Measurements from ENCODE around the gene ABCC5. TPM values are rescaled to one million over a fixed set of nuclear protein-coding genes. Genes with fewer than 3 reads are reported as not detected.

Gene ABCC5
- total RNA-seq, 1 experiment from 2014 or later, result 29.1 TPM

DNA sequence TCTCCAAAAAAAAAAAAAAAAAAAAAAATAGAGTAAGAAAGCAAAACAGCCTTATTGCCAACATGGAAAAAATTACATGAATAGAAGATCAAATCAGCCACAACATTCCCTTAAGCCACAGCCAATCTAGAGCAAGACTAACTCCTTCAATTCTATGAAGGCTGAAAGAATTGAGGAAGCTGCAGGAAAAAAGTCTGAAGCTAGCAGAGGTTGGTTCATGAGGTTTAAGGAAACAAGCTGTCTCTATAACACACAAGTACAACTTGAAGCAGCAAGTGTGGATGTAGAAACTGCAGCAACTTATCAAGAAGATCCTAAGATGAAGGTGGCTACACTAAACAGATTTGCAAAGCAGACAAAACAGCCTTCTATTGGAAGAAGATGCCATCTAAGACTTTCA is 142.3 kb downstream of the ABCC5 start (continued):
- TF ChIP-seq SMAD4 (CRISPR knock-in tag; IDR thresholded peaks at IDR 0.05) (no peak), NR1H2 (CRISPR knock-in tag; IDR thresholded peaks at IDR 0.05) (no peak), NR3C1 (CRISPR knock-in tag; conservative IDR thresholded peaks at IDR 0.05; ENCODE audit: low read depth) (no peak), CBFB (CRISPR knock-in tag; IDR thresholded peaks at IDR 0.05; ENCODE audit: low read depth) (no peak), NFATC4 (CRISPR knock-in tag; IDR thresholded peaks at IDR 0.05) (no peak)

GRCh38 chr3:183873914-183874313 is 143.8 kb downstream of the ABCC5 start:
- no peaks in the 10 kb centered on the region for H3K27me3 Mint-ChIP-seq (ENCODE audit: low read depth)
- DNase-seq (ENCODE audit: low spot score), result no peak
- no peaks in the 10 kb centered on the region for H3K9me3 Mint-ChIP-seq
- no peak overlapping the region for H3K27ac Mint-ChIP-seq
- TF ChIP-seq PRDM15 (CRISPR knock-in tag; IDR thresholded peaks at IDR 0.05) (no peak), MXD4 (CRISPR knock-in tag; IDR thresholded peaks at IDR 0.05; ENCODE audit: borderline replicate concordance) (no peak), E2F4 (CRISPR knock-in tag; IDR thresholded peaks at IDR 0.05; ENCODE audit: borderline replicate concordance, low read depth) (no peak), ZNF263 (CRISPR knock-in tag; IDR thresholded peaks at IDR 0.05; ENCODE audit: low read depth) (no peak), EMX1 (CRISPR knock-in tag; IDR thresholded peaks at IDR 0.05) (no peak), ESRRA (CRISPR knock-in tag; IDR thresholded peaks at IDR 0.05; ENCODE audit: borderline replicate concordance) (no peak), FOXK1 (CRISPR knock-in tag; IDR thresholded peaks at IDR 0.05) (no peak), SOX15 (CRISPR knock-in tag; IDR thresholded peaks at IDR 0.05) (no peak), TP53 (CRISPR knock-in tag; IDR thresholded peaks at IDR 0.05) (no peak), IRF2 (CRISPR knock-in tag; IDR thresholded peaks at IDR 0.05; ENCODE audit: borderline replicate concordance, low read depth) (no peak), ZSCAN18 (CRISPR knock-in tag; IDR thresholded peaks at IDR 0.05) (no peak), MAX (CRISPR knock-in tag; IDR thresholded peaks at IDR 0.05) (no peak)
- TF ChIP-seq, protein P1, sequence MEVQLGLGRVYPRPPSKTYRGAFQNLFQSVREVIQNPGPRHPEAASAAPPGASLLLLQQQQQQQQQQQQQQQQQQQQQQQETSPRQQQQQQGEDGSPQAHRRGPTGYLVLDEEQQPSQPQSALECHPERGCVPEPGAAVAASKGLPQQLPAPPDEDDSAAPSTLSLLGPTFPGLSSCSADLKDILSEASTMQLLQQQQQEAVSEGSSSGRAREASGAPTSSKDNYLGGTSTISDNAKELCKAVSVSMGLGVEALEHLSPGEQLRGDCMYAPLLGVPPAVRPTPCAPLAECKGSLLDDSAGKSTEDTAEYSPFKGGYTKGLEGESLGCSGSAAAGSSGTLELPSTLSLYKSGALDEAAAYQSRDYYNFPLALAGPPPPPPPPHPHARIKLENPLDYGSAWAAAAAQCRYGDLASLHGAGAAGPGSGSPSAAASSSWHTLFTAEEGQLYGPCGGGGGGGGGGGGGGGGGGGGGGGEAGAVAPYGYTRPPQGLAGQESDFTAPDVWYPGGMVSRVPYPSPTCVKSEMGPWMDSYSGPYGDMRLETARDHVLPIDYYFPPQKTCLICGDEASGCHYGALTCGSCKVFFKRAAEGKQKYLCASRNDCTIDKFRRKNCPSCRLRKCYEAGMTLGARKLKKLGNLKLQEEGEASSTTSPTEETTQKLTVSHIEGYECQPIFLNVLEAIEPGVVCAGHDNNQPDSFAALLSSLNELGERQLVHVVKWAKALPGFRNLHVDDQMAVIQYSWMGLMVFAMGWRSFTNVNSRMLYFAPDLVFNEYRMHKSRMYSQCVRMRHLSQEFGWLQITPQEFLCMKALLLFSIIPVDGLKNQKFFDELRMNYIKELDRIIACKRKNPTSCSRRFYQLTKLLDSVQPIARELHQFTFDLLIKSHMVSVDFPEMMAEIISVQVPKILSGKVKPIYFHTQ (CRISPR knock-in tag; IDR thresholded peaks at IDR 0.05), result no peak
- TF ChIP-seq, protein P2, sequence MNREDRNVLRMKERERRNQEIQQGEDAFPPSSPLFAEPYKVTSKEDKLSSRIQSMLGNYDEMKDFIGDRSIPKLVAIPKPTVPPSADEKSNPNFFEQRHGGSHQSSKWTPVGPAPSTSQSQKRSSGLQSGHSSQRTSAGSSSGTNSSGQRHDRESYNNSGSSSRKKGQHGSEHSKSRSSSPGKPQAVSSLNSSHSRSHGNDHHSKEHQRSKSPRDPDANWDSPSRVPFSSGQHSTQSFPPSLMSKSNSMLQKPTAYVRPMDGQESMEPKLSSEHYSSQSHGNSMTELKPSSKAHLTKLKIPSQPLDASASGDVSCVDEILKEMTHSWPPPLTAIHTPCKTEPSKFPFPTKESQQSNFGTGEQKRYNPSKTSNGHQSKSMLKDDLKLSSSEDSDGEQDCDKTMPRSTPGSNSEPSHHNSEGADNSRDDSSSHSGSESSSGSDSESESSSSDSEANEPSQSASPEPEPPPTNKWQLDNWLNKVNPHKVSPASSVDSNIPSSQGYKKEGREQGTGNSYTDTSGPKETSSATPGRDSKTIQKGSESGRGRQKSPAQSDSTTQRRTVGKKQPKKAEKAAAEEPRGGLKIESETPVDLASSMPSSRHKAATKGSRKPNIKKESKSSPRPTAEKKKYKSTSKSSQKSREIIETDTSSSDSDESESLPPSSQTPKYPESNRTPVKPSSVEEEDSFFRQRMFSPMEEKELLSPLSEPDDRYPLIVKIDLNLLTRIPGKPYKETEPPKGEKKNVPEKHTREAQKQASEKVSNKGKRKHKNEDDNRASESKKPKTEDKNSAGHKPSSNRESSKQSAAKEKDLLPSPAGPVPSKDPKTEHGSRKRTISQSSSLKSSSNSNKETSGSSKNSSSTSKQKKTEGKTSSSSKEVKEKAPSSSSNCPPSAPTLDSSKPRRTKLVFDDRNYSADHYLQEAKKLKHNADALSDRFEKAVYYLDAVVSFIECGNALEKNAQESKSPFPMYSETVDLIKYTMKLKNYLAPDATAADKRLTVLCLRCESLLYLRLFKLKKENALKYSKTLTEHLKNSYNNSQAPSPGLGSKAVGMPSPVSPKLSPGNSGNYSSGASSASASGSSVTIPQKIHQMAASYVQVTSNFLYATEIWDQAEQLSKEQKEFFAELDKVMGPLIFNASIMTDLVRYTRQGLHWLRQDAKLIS (CRISPR knock-in tag; IDR thresholded peaks at IDR 0.05; ENCODE audit: borderline replicate concordance), result no peak
- H3K4me3 Mint-ChIP-seq, result no peak overlapping the region
- ATAC-seq, result no peak
- CTCF ChIA-PET, result no interaction called here
- peaks cover 10% of the 10 kb centered on the region for H3K36me3 Mint-ChIP-seq
- peaks cover 7% of the 10 kb centered on the region for H3K4me1 Mint-ChIP-seq
- POLR2A ChIA-PET, result no interaction called here

Measured in WTC11 (cell line).